PC-3 (cell line): ENCODE results near the gene SLC5A10.
"Not testable (repeated sequence)": the region's sequence is repeated elsewhere in the genome, so short reads cannot be mapped to it uniquely, and the experiment has no call there.

Experiments used
- CTCF ChIP-seq: fragments of 300-600 bp; sonication (generic); conservative IDR thresholded peaks from 2 replicates; pipeline ENCODE4 v1.5.1; 2017; ENCODE audit warnings: antibody characterized with exemption, low read depth, mild to moderate bottlenecking, low read length
- EZH2phosphoT487 ChIP-seq: fragments of 300-600 bp; sonication (generic); IDR thresholded peaks from 2 replicates; pipeline ENCODE4 v1.6.1; 2018; ENCODE audit warnings: mild to moderate bottlenecking, antibody characterized with exemption, low read length, borderline replicate concordance

GRCh38 chr17:19044643-19045042, 92.7 kb downstream of the SLC5A10 start:
- not testable (repeated sequence) for TF ChIP-seq CTCF, EZH2phosphoT487
